Measurements from ENCODE around the gene TWSG1. TPM values are rescaled to one million over a fixed set of nuclear protein-coding genes. Genes with fewer than 3 reads are reported as not detected.

Gene TWSG1
- total RNA-seq, 2 experiments from 2014 or later, result 13.3 to 14.9 TPM

GRCh38 chr18:9380101-9380500, 45.5 kb downstream of the TWSG1 start:
- Mint-ChIP-seq H3K4me3 (no peak overlapping the region), H3K36me3 (ENCODE audit: low read depth) (peaks cover 10% of the 10 kb centered on the region), H3K9me3 (peaks cover 2% of the 10 kb centered on the region), H3K27me3 (no peaks in the 10 kb centered on the region), H3K27ac (no peak overlapping the region), H3K4me1 (ENCODE audit: low read depth) (no peaks in the 10 kb centered on the region)
- CTCF ChIA-PET, result no interaction called here
- POLR2A ChIA-PET, result no interaction called here
- TF ChIP-seq CTCF (IDR thresholded peaks at IDR 0.05), result no peak
- intact Hi-C loops (cut with micrococcal nuclease), result no loop called here
- ATAC-seq (no peak), DNase-seq (no peak)

GRCh38 chr18:9380621-9381395, 46.2 kb downstream of the TWSG1 start:
- no peak for DNase-seq
- Mint-ChIP-seq H3K27me3 (no peaks in the 10 kb centered on the region), H3K36me3 (ENCODE audit: low read depth) (peaks cover 8% of the 10 kb centered on the region), H3K27ac (no peak overlapping the region), H3K9me3 (peaks cover 2% of the 10 kb centered on the region), H3K4me3 (no peak overlapping the region), H3K4me1 (ENCODE audit: low read depth) (no peaks in the 10 kb centered on the region)
- TF ChIP-seq CTCF (IDR thresholded peaks at IDR 0.05), result no peak
- CTCF ChIA-PET, result no interaction called here
- ATAC-seq, result no peak
- POLR2A ChIA-PET, result no interaction called here
- intact Hi-C loops (cut with micrococcal nuclease), result no loop called here

GRCh38 chr18:9386879-9387278, 52.3 kb downstream of the TWSG1 start:
- intact Hi-C loops (cut with micrococcal nuclease), result no loop called here
- no peak overlapping the region for H3K4me3 Mint-ChIP-seq
- H3K4me1 Mint-ChIP-seq (ENCODE audit: low read depth), result no peaks in the 10 kb centered on the region
- TF ChIP-seq CTCF (IDR thresholded peaks at IDR 0.05), result no peak
- H3K27me3 Mint-ChIP-seq, result no peaks in the 10 kb centered on the region
- H3K9me3 Mint-ChIP-seq, result peaks cover 7% of the 10 kb centered on the region
- peaks cover 10% of the 10 kb centered on the region for H3K36me3 Mint-ChIP-seq (ENCODE audit: low read depth)
- H3K27ac Mint-ChIP-seq, result no peak overlapping the region
- DNase-seq, result no peak
- CTCF ChIA-PET, result interaction anchor here (1.0 kb wide), 1 partner anchor 11 kb away, joined by 4 read pairs; no protein-coding TSS in a partner anchor
- POLR2A ChIA-PET, result no interaction called here
- ATAC-seq, result no peak

- ChIA-PET POLR2A (no interaction called here), CTCF (no interaction called here)
- H3K27ac Mint-ChIP-seq, result no peak overlapping the region
- ATAC-seq, result no peak
- H3K27me3 Mint-ChIP-seq, result no peaks in the 10 kb centered on the region
- no peak overlapping the region for H3K4me3 Mint-ChIP-seq
- no peaks in the 10 kb centered on the region for H3K4me1 Mint-ChIP-seq (ENCODE audit: low read depth)
- no peak for TF ChIP-seq CTCF (IDR thresholded peaks at IDR 0.05)
- peaks cover 13% of the 10 kb centered on the region for H3K36me3 Mint-ChIP-seq (ENCODE audit: low read depth)
- no peak for DNase-seq
- intact Hi-C loops (cut with micrococcal nuclease), result no loop called here
- peaks cover 7% of the 10 kb centered on the region for H3K9me3 Mint-ChIP-seq
Measured at GRCh38 chr18:9387891-9388290, 53.3 kb downstream of the TWSG1 start.

- Mint-ChIP-seq H3K36me3 (ENCODE audit: low read depth) (peaks cover 13% of the 10 kb centered on the region), H3K27ac (no peak overlapping the region), H3K4me3 (no peak overlapping the region), H3K9me3 (peaks cover 7% of the 10 kb centered on the region), H3K27me3 (no peaks in the 10 kb centered on the region), H3K4me1 (ENCODE audit: low read depth) (no peaks in the 10 kb centered on the region)
- TF ChIP-seq CTCF (IDR thresholded peaks at IDR 0.05), result no peak
- POLR2A ChIA-PET, result no interaction called here
- CTCF ChIA-PET, result no interaction called here
- DNase-seq (no peak), ATAC-seq (no peak)
- intact Hi-C loops (cut with micrococcal nuclease), result no loop called here
Measured at GRCh38 chr18:9389706-9390105, 55.1 kb downstream of the TWSG1 start.
